CD4-positive, alpha-beta T cell treated with Interleukin-12 subunit alpha and Interleukin-12 subunit beta, for 1 hour (primary cell): ENCODE results near the gene ICAM5.
"Not testable (repeated sequence)": the region's sequence is repeated elsewhere in the genome, so short reads cannot be mapped to it uniquely, and the experiment has no call there.

Source experiments
- DNase-seq: peaks from one replicate; pipeline ENCODE4 v3.0.0-alpha.2; 2020

The ICAM5 gene

DNA sequence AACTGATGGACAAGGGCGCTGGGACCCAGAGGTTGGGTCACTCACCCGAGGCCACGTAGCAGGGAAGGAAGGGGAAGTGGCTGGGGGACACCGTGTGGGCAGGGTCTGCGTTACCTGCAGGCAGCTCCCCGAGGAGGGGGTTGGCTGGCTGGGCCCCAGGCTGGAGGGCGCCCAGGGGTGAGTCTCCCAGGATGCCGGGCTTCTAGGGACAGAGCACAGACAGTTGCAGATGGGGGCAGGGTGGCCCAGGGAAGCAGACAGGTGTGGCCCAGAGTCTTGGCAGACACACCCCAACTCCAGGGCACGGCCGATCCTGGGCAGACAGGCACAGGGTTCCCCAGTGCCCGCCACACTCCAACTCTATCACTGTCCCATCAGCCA is 31.7 kb downstream of the ICAM5 start:
- DNase-seq = no peak

DNA sequence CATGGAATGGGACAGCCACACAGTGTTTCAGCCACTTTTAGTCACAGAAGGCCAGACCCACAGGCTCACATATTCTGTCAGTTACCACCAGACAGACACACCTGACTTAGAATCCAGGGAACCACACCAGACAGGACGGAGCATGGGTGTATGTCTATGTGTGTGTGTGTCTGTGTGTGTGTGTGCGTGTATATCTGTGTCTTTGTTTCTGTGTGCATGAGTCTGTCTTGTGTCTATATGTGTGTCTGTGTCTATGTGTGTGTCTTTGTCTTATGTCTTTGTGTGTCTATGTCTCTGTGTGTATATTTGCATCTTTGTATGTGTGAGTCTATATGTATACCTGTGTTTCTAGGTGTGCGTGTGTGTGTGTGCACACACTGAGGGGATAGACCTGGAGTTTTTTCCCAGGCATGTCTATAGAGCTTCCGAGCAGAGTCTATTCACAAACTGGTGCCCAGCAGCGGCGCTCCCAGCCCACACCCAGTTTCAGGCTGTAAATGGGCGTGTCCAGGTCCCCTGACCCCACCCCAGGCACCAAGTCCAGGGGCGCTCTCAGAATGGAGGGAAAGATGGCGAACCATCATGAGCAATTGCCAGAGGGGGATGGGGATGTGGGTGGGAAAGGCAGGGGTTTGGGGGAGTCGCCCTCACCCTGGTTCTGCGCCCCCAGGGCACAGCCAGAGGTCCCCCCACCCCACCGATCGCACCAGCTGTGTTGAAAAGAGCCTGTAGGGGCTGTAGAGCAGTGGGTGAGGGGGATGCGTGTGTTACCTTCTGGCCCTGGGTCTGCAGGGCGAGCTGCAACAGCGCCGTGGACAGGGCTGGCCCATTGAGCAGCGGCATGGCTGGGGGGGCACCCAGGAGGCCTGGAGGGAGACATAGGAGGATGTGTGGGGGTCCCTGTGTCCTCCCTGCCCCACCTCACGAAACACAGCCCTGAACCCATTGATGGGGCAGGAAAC is 32.4 kb downstream of the ICAM5 start:
- DNase-seq = no peak

DNA sequence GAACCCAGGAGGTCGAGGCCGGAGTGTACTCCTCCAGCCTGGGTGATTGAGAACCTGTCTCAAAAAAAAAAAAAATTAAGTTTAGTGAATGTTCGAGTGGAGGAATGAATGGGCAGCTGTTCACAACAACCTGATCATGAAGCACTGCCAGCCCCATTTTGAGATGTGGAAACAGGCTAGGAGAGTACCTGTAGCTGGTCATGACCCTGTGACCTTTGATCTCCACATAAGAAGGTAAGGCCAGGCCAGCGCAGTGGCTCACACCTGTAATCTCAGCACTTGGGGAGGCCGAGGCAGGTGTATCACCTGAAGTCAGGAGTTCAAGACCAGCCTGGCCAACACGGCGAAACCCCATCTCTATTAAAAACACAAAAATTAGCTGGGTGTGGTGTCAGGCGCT is 36.0 kb downstream of the ICAM5 start:
- DNase-seq = no peak

DNA sequence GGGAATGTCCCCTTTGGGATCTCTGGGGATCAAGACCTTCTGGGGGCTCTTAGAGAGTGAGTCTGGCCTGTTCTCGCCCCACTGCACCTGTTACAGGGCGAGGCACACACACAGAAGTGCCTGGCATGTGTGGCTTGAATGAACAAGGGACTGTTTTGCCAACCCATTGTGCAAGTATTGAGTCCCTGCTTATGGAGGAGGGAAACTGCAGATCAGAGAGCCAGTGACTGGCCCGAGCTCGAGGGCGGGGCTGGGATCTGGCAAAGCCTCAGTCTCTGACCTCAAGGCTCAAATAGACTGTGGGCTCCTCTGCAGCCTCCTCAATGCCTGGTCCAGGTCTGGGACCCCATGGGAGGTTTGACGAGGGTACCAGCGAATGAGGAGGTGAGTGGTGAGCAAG is 38.0 kb downstream of the ICAM5 start:
- DNase-seq = no peak

DNA sequence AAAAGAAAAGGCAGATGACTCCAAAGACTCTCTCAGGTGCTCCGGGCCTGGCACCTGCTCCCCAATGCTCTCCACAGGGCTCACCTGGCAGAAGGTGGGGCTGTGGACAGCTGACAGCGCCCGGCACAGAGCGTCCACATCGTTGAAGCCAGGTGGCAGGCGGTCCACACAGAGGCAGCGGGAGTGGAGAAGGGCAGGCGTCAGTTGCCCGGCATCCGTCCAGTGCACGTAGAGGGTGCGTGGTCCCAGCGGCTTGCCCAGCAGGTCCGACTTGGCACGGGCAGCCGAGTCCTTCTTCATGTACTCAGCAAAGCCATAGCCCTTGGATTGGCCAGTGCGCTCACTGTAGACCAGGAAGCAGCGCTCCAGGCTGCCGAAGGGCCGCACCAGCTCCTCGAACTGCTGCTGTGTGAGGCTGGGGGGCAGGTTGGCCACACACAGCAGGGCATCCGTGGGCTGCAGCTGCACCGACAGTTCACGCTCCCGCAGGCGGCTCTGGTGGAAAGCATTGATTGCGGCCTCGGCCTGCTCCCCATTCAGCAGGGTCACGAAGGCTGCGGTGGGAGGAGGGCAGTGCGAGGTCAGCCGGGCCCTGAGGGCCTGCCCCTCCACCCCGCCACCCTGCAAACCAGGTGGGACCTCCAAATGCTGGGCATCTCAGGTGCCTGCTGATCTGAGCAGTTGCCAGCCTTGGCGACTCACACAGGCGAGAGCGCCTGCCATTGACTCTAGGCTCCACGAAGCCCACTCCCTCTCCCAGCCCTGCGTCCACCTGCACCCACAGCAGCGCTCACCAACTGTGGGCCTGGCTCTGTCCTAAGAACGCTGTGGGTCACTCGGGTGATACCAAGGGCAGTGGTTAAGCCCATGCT is 39.0 kb downstream of the ICAM5 start:
- no peak for DNase-seq

DNA sequence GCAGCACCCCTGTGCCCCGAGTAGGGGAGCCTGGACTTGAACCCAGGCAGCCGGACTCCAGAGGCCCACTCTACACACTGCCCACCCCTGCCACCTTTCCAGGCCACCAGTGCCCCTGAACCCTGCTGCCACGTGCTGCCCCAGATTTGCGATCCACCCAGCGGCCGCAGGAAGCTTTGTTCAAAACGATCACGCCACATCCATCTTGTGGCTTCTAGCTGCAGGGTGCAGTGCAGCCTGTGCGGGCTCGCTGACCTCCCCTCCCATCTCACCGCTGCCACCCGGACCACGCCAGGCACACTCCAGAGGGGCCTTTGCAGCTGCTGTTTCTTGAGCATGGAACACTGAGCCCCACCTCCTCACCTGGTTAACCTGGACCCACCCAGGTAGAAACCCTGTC is 39.8 kb downstream of the ICAM5 start:
- DNase-seq = no peak

DNA sequence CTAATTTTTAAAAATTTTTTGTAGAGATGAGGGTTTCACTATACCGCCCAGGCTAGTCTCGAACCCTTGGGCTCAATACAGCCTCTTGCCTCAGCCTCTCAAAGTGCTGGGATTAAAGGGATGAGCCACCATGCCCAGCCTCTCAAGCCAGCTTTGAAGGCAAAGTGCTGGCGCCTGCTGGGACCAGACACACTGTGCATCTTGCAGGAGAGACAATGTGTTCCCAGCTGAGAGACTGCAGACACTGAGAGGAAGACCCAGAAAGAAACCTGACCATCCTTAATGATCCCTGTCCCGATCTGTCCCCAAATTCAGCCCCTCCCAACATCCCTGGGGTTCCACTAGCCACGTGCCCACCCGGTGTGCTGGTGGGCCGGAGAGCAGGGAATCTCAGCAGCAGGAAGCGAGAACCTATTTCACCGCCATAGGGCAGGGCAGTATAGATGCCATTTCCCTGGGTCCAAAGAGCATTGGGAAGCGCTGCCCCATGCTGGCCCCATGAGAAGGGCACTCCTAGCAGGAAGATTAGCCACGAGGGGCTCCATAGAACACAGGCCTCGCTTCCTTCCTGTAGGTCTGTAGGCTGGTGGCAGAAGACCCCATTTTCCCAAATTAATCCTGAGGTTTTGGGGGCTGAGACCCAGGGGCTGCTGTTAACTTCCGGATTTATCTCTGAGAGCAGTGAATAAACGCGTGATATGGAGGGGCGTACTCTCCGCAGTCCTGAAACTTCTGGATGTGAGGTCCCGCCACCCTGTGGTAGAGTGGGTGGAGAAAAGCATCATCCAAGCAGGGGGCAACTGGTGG is 42.6 kb downstream of the ICAM5 start:
- no peak for DNase-seq

DNA sequence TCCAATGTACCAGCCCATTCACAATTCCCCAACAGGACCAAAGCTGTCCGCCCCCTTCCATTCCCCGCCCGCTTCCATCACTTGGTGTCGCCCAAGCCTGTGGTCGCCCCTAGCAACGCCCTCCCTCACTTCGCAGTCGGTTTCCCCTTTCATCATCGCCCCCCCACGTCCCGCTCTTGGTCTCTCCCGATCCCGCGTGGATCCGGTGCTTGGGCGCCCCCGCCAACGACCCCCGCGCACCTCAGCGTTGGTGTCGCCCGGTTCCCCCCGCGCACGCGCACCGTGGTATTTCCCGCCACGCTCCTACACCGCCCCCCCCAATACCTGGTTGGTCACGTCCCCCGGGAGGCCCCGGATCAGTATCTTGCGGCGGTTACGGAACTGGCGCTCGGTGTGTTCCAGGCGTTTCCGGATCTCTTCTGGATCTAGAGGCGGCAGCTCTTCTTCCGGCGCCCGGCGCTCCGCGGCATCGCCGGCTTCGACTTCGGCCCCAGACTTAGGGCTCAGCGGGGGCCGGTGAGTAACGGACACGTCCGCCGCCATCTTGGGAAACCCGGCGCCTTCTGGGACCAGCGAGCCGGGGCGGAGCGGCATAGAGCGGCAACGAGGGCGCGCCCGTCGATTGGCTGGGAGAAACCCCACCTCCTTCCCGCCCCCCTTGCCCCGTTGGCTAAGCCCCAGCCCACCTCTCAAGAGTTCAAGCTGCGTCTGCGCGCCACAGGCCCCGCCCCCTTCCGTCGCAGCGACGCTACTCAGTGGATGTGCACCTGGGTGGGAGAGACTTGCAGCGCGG is 43.4 kb downstream of the ICAM5 start, which contains the start of gene RAVER1:
TSS of gene RAVER1 (minus strand) at position 565 of the 793 bp plus-strand sequence. CDS start at position 543, 22 bp downstream.
- DNase-seq = peak; percentile 98

DNA sequence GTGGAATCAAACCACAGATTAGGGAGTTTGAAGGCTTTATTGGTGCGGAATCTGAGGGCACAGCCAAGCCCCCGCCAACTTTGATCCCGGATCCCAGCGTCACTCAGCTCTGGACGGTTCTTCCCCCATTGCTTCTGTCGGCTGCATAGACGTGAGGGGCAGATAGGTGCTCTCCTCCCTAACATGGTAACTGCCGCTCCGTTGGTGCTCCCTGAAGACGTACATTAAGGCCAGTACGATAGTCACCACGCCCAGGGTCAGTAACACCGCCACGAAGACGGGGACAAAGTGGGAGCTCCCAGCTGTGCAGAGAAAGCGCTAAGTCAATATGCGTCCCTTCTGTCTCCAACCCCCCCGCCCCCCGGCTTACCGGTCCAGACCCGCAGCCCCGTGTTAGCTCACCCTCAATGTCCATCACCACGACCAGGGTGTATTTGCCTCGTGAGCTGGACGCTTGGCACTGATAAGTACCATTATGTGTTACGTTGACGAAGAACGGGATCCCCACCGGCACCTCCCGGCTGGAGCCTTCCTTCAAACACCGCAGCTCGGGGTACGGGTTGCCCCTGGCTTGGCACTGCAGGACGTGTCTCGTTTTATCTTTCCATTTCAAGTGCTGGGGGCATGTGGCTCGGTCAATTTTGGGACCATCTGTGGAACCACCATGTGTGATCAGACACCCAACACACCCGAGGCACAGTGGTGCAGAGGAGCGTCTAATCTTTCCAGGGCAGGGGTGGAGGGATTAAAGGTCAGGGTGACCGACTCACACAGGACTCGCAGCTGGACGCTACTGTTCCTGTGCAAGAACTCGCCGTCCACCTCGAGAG is 44.2 kb downstream of the ICAM5 start:
- no peak for DNase-seq

DNA sequence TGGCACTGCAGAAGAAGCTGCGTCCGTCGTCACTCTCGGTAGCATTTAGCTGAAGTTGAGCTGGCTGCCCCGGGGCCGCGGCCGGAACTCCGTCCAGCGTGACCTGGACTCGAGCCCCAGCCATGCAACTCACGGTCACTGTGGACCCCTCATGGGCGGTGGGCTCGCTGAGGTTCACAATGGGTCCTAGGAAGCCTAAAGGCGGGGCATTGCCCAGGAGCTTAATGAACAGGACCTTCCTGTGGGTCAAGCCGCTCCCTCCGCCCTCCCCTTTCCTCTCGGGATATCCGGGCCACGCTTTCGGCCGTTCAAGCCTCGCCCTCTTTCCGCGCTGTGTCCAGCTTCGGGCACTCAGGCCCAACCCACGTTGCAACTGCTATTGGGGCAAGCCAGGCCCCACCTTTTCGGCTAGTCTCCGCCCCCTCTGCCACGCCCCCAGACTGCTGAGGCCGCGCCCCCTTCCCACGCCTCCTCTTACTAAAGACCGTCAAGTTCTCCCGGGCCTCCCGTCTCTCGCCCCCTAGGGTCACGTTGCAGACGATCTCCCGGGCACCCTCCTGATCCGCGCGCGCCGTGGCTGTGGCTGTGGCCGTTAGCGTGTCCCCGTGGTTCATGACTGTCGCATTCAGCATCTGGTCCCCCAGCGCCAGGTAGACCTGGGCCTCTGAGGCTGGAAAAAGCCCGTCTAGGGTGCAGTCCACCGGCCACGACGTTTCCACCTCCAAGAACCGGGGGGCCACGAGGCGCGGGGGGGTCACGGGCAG is 45.0 kb downstream of the ICAM5 start:
- peak; percentile 33 for DNase-seq

DNA sequence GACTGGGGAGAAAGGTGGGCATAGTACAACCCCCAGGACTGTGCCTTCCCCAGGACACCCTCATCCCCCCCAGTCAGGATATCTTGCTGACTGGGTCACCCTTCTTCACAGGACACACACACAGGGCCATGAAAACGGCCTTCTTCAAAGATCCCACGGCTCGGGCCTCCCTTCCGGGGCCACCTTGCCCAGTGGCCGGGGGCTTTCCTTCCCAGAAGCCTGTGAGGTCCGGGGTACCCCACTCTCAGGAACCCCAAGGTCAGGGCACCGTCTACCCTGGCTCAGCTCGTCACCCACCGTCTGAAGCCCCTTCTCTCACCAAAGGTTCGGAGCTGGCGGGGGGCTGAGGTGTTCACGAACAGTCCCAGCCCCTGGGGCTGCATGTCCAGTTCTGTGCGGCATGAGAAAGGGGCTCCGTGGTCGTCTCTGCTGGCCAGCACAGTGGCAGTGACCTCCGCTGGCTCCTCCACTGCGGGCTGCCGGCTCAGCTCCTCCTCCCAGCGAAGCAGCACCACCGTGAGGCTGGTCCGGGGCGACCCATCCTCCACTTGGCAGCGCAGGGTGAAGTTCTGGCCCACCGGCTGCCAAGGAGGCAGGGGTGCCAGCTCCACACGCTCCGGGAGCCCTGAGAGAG is 45.7 kb downstream of the ICAM5 start:
- no peak for DNase-seq

DNA sequence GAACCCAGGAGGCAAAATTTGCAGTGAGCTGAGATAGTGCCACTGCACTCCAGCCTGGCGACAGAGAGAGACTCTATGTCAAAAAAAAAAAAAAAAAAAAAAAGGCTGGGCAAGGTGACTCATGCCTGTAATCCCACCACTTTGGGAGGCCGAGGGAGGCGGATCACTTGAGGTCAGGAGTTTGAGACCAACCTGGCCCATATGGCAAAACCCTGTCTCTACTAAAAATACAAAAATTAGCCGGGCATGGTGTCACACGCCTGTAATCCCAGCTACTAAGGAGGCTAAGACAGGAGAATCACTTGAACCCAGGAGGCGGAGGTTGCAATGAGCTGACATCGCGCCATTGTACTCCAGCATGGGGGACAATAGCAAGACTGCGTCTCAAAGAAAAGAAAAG is 47.0 kb downstream of the ICAM5 start:
- DNase-seq = not testable (repeated sequence)

DNA sequence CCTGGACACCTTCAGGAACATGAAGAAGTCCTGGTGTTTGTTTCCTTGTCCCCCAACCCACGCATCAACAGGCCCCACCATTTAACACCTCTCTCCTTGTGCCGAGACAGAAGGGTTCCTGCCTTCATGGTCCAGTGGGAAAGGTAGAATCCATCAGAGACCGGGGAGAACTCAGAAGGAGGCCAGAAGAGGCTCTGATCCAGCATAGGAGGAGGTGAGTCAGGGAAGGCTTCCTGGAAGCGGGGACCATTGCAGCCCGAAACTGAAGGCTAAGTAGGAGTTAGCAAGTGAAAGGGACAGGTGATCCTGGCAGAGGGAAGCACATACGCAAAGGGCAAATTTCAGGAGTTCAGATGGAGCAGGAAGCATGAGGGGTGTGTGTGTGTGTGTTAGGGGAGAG is 49.2 kb downstream of the ICAM5 start:
- no peak for DNase-seq

DNA sequence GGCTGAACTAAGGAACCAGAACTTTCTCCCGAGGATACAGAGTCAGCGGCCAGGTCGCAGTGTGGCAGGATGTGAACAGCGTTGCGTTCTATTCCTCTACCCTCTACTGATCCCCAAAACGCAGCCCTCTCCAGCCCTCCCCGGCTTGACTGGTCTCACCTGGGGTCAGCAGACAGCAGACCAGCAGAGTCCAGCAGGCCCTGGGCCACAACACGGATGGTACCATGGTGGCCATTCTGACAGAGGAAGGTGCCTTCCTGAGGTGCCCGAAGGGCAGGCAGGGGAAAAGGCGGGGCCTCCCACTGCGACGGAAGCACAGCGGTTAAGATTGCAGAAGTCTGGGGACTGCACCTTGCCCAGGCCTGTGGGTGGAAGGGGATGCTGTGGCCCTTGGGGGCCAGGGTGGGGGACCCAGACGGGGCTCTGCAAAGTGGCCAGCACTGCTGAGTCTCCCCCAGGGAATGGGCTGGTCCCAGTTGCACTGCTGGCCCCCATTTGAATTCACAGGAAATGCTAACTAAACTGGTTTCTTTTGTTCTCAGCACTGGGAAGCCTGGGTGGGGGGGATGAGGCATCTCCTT is 49.7 kb downstream of the ICAM5 start, which contains the start of gene ICAM3:
TSS of gene ICAM3 (minus strand) at position 245 of the 581 bp plus-strand sequence. CDS start at position 235, 10 bp downstream.
- peak; percentile 64 for DNase-seq

DNA sequence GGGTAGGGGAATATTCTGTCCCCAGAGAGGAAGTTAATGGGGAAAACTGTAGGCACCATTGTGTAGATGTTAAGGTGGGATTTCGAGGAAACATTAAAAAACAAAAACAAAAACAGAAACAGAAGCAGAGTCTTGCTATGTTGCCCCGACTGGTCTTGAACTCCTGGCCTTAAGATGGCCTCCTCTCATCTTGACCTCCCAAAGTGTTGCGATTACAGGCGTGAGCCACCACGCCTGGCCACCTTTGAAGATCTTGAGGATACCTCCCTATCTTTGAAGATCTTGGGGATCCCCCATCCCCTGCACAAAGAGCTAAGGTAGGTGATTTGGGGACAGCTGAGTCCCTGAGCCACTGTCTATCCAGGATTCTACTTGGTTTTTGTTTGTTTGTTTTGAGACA is 50.2 kb downstream of the ICAM5 start:
- DNase-seq = no peak

DNA sequence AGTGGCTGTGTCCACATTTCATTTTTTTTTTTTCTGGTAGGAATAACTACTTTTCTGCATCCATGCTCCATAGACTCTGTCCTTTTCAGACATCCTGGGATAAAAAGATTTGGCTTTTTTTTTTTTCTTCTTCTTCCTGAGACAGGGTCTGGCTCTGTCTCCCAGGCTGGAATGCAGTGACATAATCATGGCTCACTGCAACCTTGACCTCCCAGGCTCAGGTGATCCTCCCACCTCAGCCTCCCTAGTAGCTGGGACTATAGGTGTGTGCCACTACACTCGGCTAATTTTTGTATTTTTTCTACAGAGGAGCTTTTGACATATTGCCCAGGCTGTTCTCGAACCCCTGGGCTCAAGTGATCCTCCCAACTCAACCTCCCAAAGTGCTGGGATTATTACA is 53.7 kb downstream of the ICAM5 start:
- no peak for DNase-seq

DNA sequence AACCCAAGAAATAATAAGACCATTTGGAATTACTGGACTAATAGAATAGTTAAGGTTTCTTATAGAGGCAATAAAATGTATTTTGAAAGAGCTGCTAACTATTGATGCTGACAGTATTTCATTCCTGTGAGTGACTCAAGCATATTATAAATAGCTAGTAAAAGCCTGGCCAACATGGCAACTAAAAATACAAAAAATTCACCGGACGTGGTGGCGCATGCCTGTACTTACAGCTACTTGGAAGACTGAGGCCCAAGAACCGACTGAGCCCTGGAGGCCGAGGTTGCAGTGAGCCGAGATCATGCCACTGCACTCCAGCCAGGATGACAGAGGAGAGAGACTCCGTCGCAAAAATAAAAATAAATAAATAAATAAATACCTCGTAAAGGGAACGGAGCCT is 55.0 kb downstream of the ICAM5 start:
- DNase-seq = no peak
